NB4 (cell line): Measurements from ENCODE around the gene DLGAP3.

ENCODE experiments used
- CTCF ChIP-seq: IDR thresholded peaks from one replicate; pipeline ENCODE4 v1.5.1; 2012; ENCODE audit warnings: low read depth, low read length
- POLR2A ChIP-seq: IDR thresholded peaks from 2 replicates; pipeline ENCODE4 v1.6.1; 2011; ENCODE audit warnings: mild to moderate bottlenecking; ENCODE audit not compliant: insufficient read length; ENCODE audit errors: extremely low read depth
- TF ChIP-seq, protein P1 (sequence below): IDR thresholded peaks from 2 replicates; pipeline ENCODE4 v1.6.1; 2011; ENCODE audit warnings: low read depth, low read length

DNA sequence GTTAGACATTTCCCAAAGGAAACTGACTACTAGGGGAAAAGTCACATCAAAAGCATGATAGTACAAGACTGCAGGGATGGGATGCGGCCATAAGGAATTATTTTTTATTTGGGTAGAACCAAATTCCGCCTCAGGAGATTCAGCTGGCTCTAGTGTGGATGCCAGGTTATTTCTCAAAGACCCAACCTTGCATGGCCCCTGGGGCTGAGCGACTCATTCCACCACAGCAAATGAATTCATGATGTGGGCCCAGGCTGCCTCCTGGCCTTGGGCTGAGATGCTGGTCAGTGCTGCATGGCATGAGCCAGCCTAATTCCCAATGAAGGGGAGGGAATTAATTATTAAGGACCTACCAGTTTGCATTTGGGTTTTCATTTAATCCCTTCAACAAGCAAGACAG lies 43.9 kb upstream of the DLGAP3 start:
- TF ChIP-seq CTCF: no peak
- no peak for TF ChIP-seq POLR2A
- TF ChIP-seq, protein P1, sequence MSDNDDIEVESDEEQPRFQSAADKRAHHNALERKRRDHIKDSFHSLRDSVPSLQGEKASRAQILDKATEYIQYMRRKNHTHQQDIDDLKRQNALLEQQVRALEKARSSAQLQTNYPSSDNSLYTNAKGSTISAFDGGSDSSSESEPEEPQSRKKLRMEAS: no peak
